Measurements from ENCODE around the gene SLC47A2.
"Not testable (repeated sequence)": the region's sequence is repeated elsewhere in the genome, so short reads cannot be mapped to it uniquely, and the experiment has no call there.

SLC47A2 gene

GRCh38 chr17:19716108-19717030 lies at the start of gene SLC47A2:
Gene SLC47A2, minus strand, starts transcription at chr17:19716584. Its CDS starts 29 bp downstream, at chr17:19716555.
- no peak for DNase-seq (ENCODE audit: low spot score)

- DNase-seq (ENCODE audit: low spot score) = no peak
Observed at GRCh38 chr17:19766016-19766415, 49.6 kb upstream of the SLC47A2 start.

DNA sequence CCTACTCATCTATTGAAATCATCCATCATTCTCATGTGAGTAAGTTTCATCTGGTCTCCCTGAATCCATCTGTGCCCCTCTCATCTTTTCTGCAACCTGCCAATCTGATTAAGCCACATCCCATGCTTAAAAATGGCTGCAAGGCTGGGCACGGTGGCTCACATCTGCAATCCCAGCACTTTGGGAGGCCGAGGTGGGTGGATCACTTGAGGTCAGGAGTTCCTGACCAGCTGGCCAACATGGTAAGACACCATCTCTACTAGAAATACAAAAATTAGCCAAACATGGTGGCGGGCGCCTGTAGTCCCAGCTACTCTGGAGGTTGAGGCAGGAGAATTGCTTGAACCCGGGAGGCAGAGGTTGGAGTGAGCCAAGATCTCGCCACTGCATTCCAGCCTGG lies 47.6 kb upstream of the SLC47A2 start:
- not testable (repeated sequence) for DNase-seq (ENCODE audit: low spot score)

DNA sequence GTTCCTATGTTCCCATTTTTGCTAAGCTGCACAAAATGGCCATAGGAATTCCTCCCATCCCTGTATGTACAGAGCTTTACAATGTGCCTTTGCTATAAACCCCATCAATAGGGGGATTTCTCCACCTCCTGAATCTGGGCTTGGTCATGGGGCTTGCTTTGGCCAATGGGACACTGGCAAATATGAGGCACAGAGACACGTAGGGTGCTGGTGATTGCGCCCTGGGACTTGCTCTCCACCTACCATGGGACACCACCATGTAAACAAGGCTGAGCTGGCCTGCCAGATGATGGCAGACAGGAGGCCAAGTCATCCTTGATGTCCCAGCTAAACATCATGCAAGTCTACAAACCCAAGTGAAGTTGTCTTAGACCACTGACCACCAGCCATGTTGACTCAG lies 47.0 kb upstream of the SLC47A2 start:
- DNase-seq (ENCODE audit: low spot score) = no peak

GRCh38 chr17:19762515-19762961 lies 46.2 kb upstream of the SLC47A2 start:
- no peak for DNase-seq (ENCODE audit: low spot score)

DNA sequence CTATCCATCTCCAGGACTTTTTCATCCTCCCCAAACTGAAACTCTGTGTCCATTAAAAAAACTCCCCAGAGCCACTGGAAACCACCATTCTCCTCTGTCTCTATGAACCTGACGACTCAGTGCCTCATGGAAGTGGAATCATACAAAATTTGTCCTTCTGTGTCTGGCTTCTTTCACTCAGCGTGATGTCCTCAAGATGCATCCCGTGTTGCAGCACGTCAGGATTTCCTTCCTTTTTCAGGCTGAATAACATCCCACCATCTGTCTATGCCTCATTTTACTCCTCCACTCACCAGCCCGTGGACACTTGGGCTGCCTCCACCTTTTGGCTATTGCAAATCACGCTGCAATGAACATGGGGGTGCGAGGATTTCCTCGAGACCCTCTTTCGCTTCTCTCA lies 44.4 kb upstream of the SLC47A2 start:
- DNase-seq (ENCODE audit: low spot score) = no peak

GRCh38 chr17:19759568-19760549 lies 43.5 kb upstream of the SLC47A2 start:
- DNase-seq (ENCODE audit: low spot score) = no peak

GRCh38 chr17:19757536-19758180 lies 41.3 kb upstream of the SLC47A2 start:
- no peak for DNase-seq (ENCODE audit: low spot score)

- no peak for DNase-seq (ENCODE audit: low spot score)
Observed at GRCh38 chr17:19756546-19756945, 40.2 kb upstream of the SLC47A2 start.

- DNase-seq (ENCODE audit: low spot score) = no peak
Observed at GRCh38 chr17:19755821-19756510, 39.6 kb upstream of the SLC47A2 start.

DNA sequence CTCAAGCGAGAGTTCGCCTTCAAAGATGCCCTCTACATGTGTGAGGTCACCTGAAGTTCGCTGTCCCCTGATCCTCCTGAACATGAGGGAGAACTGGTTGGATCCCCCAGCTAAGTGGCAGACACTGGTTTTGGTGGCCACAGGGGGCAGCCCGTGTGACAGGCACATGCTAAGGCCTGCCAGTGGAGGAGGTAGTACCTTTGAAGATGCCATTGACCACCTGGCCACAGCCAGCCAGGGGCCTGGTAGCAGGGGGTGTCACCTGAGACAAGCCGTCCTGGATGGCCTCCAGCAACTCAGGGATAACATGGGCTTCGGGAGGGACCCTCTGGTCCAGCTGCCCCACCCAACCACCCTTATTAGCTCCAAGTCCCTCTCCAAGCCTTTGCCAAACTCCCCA lies 39.0 kb upstream of the SLC47A2 start:
- DNase-seq (ENCODE audit: low spot score) = no peak

GRCh38 chr17:19753661-19754463 lies 37.5 kb upstream of the SLC47A2 start:
- peak; percentile 17 for DNase-seq (ENCODE audit: low spot score)

GRCh38 chr17:19753051-19753509 lies 36.7 kb upstream of the SLC47A2 start:
- peak; percentile 69 for DNase-seq (ENCODE audit: low spot score)

- no peak for DNase-seq (ENCODE audit: low spot score)
Observed at GRCh38 chr17:19752216-19753050, 36.0 kb upstream of the SLC47A2 start.

DNA sequence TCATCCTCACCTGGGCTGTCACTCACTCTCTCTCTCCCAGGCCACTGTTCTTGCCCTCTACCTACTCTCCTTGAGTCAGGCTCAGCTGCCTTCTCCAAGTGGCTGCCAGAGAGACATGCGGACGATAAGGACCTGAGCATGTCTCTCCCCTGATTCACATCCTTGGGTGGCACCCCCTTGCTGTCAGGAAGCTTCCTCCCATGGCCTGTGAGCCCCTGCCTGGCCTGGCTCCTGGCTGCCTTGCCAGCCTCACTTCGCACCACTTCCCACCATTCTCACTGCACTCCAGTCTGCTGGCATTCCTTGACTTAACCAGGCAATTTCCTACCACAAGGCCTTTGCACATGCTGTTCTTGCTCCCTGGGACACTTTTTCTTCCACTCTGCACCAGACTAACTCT lies 34.5 kb upstream of the SLC47A2 start:
- no peak for DNase-seq (ENCODE audit: low spot score)

DNA sequence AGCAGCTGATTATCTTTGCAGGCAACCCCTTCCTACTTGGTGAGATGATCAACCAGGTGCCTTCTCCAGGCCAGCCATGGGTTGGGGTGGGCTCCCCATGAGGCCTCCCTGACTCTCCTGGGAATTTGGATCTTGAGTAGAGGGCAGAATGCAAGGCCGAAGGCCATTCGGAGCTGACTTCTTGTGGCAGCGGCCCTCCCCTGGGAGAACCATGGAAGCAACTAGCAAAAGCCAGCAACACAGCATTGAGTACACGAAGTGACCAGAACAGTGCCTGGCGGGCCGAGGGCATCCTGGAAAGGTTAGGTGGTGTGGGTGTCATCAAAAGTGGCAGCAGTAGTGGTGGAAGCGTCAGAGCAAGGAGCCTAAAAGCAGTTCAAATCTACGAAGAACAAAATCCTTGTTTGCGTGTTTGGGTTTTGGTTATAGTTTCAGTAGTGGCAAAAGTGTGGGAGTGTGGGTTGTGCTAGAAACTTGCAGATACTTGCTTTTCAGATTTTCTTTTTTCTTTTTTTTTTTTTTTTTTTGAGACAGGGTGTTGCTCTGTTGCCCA lies 33.7 kb upstream of the SLC47A2 start:
- no peak for DNase-seq (ENCODE audit: low spot score)

- DNase-seq (ENCODE audit: low spot score) = no peak
Observed at GRCh38 chr17:19748807-19749193, 32.4 kb upstream of the SLC47A2 start.

GRCh38 chr17:19747829-19748806 lies 31.7 kb upstream of the SLC47A2 start, which contains the start of gene ALDH3A1:
Gene ALDH3A1, minus strand, starts transcription at chr17:19748298. Its CDS starts 3,169 bp downstream, at chr17:19745129.
- no peak for DNase-seq (ENCODE audit: low spot score)
